A673 (cell line): ENCODE measurements around the gene HYAL2. TPM values are rescaled to one million over a fixed set of nuclear protein-coding genes. Genes with fewer than 3 reads are reported as not detected.

ENCODE experiments used
- BruUV-seq: library from RNA; stranded (reverse); fragments of 400-500 nt; replicated peaks from 2 replicates; lab custom pipeline; 2021; lab: Mats Ljungman, UMichigan
- CTCF ChIA-PET: fragments of 300-600 bp; sonication (Branson Sonifier 250); formaldehyde crosslinking; loops from one replicate; lab custom pipeline; 2022; ENCODE audit warnings: antibody characterized with exemption; lab: Charles Lee
- POLR2A ChIA-PET: fragments of 300-600 bp; sonication (Branson Sonifier 250); formaldehyde crosslinking; loops from one replicate; lab custom pipeline; 2022; ENCODE audit warnings: antibody characterized with exemption; ENCODE audit not compliant: low non-redundant PET; lab: Charles Lee
- DNase-seq: peaks from one replicate; pipeline ENCODE4 v3.0.0-alpha.2; 2015; ENCODE audit warnings: low spot score
- H3K27ac ChIP-seq: fragments of 200-600 bp; sonication (generic); 2 replicates; pipeline ENCODE4 v1.5.1; 2016; ENCODE audit warnings: mixed run types, low read depth, mild to moderate bottlenecking, mixed read lengths, antibody characterized with exemption, low read length; ENCODE audit not compliant: poor library complexity, severe bottlenecking
- H3K27me3 ChIP-seq: fragments of 200-600 bp; sonication (generic); replicated peaks from 2 replicates; pipeline ENCODE4 v1.6.1; 2017; ENCODE audit warnings: mixed run types, low read depth, mild to moderate bottlenecking, mixed read lengths, antibody characterized with exemption, low read length; ENCODE audit not compliant: insufficient read depth, poor library complexity
- H3K36me3 ChIP-seq: fragments of 200-600 bp; sonication (generic); 2 replicates; pipeline ENCODE4 v1.6.1; 2016; ENCODE audit warnings: mixed run types, mild to moderate bottlenecking, mixed read lengths, antibody characterized with exemption, low read length; ENCODE audit not compliant: insufficient read depth, poor library complexity, severe bottlenecking
- H3K4me1 ChIP-seq: fragments of 200-600 bp; sonication (generic); 2 replicates; pipeline ENCODE4 v1.6.1; 2017; ENCODE audit warnings: mixed run types, mild to moderate bottlenecking, mixed read lengths, antibody characterized with exemption, low read length; ENCODE audit not compliant: insufficient read depth, poor library complexity, severe bottlenecking
- H3K4me3 ChIP-seq: fragments of 200-600 bp; sonication (generic); 2 replicates; pipeline ENCODE4 v1.5.1; 2016; ENCODE audit warnings: low read depth, mixed run types, mild to moderate bottlenecking, mixed read lengths, low read length; ENCODE audit not compliant: poor library complexity, severe bottlenecking
- H3K9me3 ChIP-seq: fragments of 200-600 bp; sonication (generic); 2 replicates; pipeline ENCODE4 v1.6.1; 2016; ENCODE audit warnings: mixed run types, low read depth, mild to moderate bottlenecking, mixed read lengths, antibody characterized with exemption, low read length; ENCODE audit not compliant: poor library complexity, severe bottlenecking
- CTCF ChIP-seq: fragments of 300-800, 200-600 bp; sonication (generic); conservative IDR thresholded peaks from 2 replicates; pipeline ENCODE4 v1.5.1; 2017; ENCODE audit warnings: low read depth, mild to moderate bottlenecking, antibody characterized with exemption, low read length, moderate library complexity, mixed read lengths
- EZH2 ChIP-seq: fragments of 200-600 bp; sonication (generic); IDR thresholded peaks from 2 replicates; pipeline ENCODE4 v1.6.1; 2017; ENCODE audit warnings: borderline replicate concordance, low read depth, mild to moderate bottlenecking, mixed read lengths, antibody characterized with exemption, low read length; ENCODE audit not compliant: poor library complexity, severe bottlenecking
- intact Hi-C: fragments of 100-400 bp; cut with micrococcal nuclease; formaldehyde crosslinking; loops from one replicate; pipeline ENCODE4 v1.10.0; 2022; ENCODE audit not compliant: unreplicated experiment
- total RNA-seq: library from RNA; stranded (reverse); gene quantifications from 2 replicates; pipeline ENCODE4 v1.2.3, GENCODE V29; 2021

HYAL2 gene
- total RNA-seq, 1 experiment from 2014 or later = 18.1 TPM

GRCh38 chr3:50353245-50354004, 30.9 kb upstream of the HYAL2 start:
- no peak for DNase-seq
- H3K4me3 ChIP-seq = no peak overlapping the region
- no peaks in the 10 kb centered on the region for H3K9me3 ChIP-seq
- intact Hi-C loops = loop anchor here (5.0 kb wide), 1 partner anchor 189 kb away; no protein-coding TSS in a partner anchor
- H3K36me3 ChIP-seq = peaks cover 3% of the 10 kb centered on the region
- no TSS peak for BruUV-seq
- no peaks in the 10 kb centered on the region for H3K27me3 ChIP-seq
- ChIA-PET CTCF (no interaction called here), POLR2A (no interaction called here)
- H3K4me1 ChIP-seq = peaks cover 5% of the 10 kb centered on the region
- H3K27ac ChIP-seq = no peak overlapping the region
- TF ChIP-seq EZH2 (no peak), CTCF (no peak)

GRCh38 chr3:50352781-50353180, 30.2 kb upstream of the HYAL2 start:
- POLR2A ChIA-PET = no interaction called here
- Histone ChIP-seq H3K4me3 (no peak overlapping the region), H3K4me1 (peaks cover 5% of the 10 kb centered on the region), H3K36me3 (peaks cover 3% of the 10 kb centered on the region), H3K27me3 (no peaks in the 10 kb centered on the region), H3K9me3 (no peaks in the 10 kb centered on the region), H3K27ac (no peak overlapping the region)
- DNase-seq = no peak
- 0 out of 2 replicates have a peak, but pooled peaks have one; percentile 18 for TF ChIP-seq CTCF
- TF ChIP-seq EZH2 = no peak
- BruUV-seq = TSS peak; percentile 54
- intact Hi-C loops = loop anchor here (5.0 kb wide), 1 partner anchor 190 kb away; no protein-coding TSS in a partner anchor
- CTCF ChIA-PET = no interaction called here

GRCh38 chr3:50351323-50351697, 28.8 kb upstream of the HYAL2 start:
- POLR2A ChIA-PET = no interaction called here
- TF ChIP-seq EZH2 = no peak
- TF ChIP-seq CTCF = no peak
- intact Hi-C loops = loop anchor here (5.0 kb wide), 1 partner anchor 191 kb away; no protein-coding TSS in a partner anchor
- BruUV-seq = no TSS peak
- peaks cover 3% of the 10 kb centered on the region for H3K36me3 ChIP-seq
- DNase-seq = no peak
- CTCF ChIA-PET = no interaction called here
- H3K4me3 ChIP-seq = peak overlapping the region; percentile 72
- H3K4me1 ChIP-seq = peaks cover 5% of the 10 kb centered on the region
- H3K9me3 ChIP-seq = no peaks in the 10 kb centered on the region
- H3K27me3 ChIP-seq = no peaks in the 10 kb centered on the region
- H3K27ac ChIP-seq = no peak overlapping the region
